Gastroesophageal sphincter (tissue), 4 donors: Measurements from ENCODE around the gene RNF11. TPM values are rescaled to one million over a fixed set of nuclear protein-coding genes. Genes with fewer than 3 reads are reported as not detected.

Source experiments
- ATAC-seq: fragments of 150-250 bp; one replicate; pipeline ENCODE4 v1.9.1; 2016; ENCODE audit warnings: mild to moderate bottlenecking, moderate library complexity
- H3K27ac ChIP-seq, 4 donors: fragments of 200-600 bp; sonication (generic) in 3 of 4; 1 replicate in 3 of 4; 2 replicates in 1 of 4; pipeline ENCODE4 v1.5.1; 2016 to 2019
- H3K27me3 ChIP-seq: fragments of 200-600 bp; sonication (generic); one replicate; pipeline ENCODE4 v1.5.1; 2019
- H3K36me3 ChIP-seq, 2 donors: fragments of 200-600 bp; sonication (generic); one replicate each; pipeline ENCODE4 v1.5.1; 2019; ENCODE audit warnings: control low read depth in 1 of 2
- H3K4me1 ChIP-seq, 3 donors: fragments of 200-600 bp; sonication (generic); 1 replicate in 2 of 3; 2 replicates in 1 of 3; pipeline ENCODE4 v1.5.1; 2016 to 2019; ENCODE audit warnings: control low read depth in 2 of 3
- H3K4me3 ChIP-seq, 2 donors: fragments of 200-600 bp; sonication (generic); one replicate each; pipeline ENCODE4 v1.5.1; 2019; ENCODE audit warnings: mild to moderate bottlenecking in 1 of 2, moderate library complexity in 1 of 2
- H3K9me3 ChIP-seq, 3 donors: fragments of 200-600 bp; sonication (generic); one replicate each; pipeline ENCODE4 v1.5.1; 2017 to 2019; ENCODE audit warnings: control low read depth in 2 of 3
- CTCF ChIP-seq, 4 experiments: fragments of 200-600 bp in 2 of 4; fragments of 450-650 bp in 2 of 4; sonication (generic) in 1 of 4; IDR thresholded peaks; one replicate each; pipeline ENCODE4 v1.5.1; 2017 to 2019; ENCODE audit warnings: antibody characterized with exemption in 4 of 4, mild to moderate bottlenecking in 2 of 4, moderate library complexity in 2 of 4
- EP300 ChIP-seq: sonication (generic); formaldehyde crosslinking; IDR thresholded peaks from one replicate; pipeline ENCODE4 v1.6.1; 2017; ENCODE audit warnings: antibody characterized with exemption, mild to moderate bottlenecking
- POLR2A ChIP-seq, 2 donors: fragments of 450-650 bp; IDR thresholded peaks; one replicate each; pipeline ENCODE4 v1.6.1; 2017; ENCODE audit warnings: antibody characterized with exemption in 2 of 2, mild to moderate bottlenecking in 2 of 2, moderate library complexity in 1 of 2
- POLR2AphosphoS5 ChIP-seq: sonication (generic); formaldehyde crosslinking; IDR thresholded peaks from one replicate; pipeline ENCODE4 v1.6.1; 2017; ENCODE audit warnings: antibody characterized with exemption
- WGBS, 2 donors: methylation state at CpG; one replicate each; pipeline ENCODE4 v1.1.5; 2018; ENCODE audit warnings: low coverage in 1 of 2; 5-methylcytosine and 5-hydroxymethylcytosine counted together
- total RNA-seq, 4 donors: library from RNA; depleted of rRNA; stranded (reverse); fragments of >200 nt; gene quantifications; one replicate each; pipeline ENCODE4 v1.1.0, GENCODE V29; 2016

The RNF11 gene
- total RNA-seq, 4 donors from 2014 or later, result 96.7 to 156 (median 118) TPM

DNA sequence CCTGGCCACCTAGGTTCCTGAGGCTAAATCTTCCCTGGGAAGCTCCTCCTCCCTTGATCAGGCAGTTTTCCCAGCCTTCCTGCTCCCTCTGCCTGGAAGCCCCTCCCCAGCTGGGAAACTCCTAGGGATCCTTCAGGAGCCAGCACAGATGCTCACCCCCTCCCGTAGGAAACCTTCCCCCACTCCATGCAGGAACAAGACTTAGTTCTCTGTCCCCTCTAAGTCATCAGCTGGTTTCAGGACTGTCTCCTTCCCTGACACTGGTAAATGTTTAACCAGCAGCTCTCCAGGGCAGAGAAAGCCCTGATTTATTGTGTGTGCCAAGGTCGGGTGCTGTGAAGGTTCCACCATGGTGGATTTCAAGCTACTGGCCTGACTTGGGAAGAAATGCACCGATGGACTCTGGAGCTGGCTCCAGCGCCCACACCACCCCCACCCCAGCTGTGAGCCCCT lies 69.3 kb downstream of the RNF11 start:
- no peaks in the 10 kb centered on the region for H3K9me3 ChIP-seq
- H3K4me3 ChIP-seq, result no peak overlapping the region
- ATAC-seq, result no peak
- WGBS, 2 donors, result 56% methylated on average over 1 of the region's 4 CpGs; no CpG with 5 or more reads in 1 of the 2 donors
- no peak overlapping the region for H3K27ac ChIP-seq
- H3K36me3 ChIP-seq, result no peaks in the 10 kb centered on the region
- H3K27me3 ChIP-seq, result peaks cover 10% of the 10 kb centered on the region
- H3K4me1 ChIP-seq, result no peaks in the 10 kb centered on the region
- TF ChIP-seq EP300, result no peak
- no peak for TF ChIP-seq CTCF (IDR thresholded peaks at IDR 0.05)
- no peak for TF ChIP-seq POLR2A (IDR thresholded peaks at IDR 0.05)
- TF ChIP-seq POLR2AphosphoS5, result no peak

- 78% methylated on average over 4 of the region's 5 CpGs; no CpG with 5 or more reads in 1 of the 2 donors for WGBS, 2 donors
- Histone ChIP-seq H3K27ac (no peak overlapping the region), H3K36me3 (no peaks in the 10 kb centered on the region), H3K9me3 (no peaks in the 10 kb centered on the region), H3K4me3 (no peak overlapping the region), H3K27me3 (peaks cover 6% of the 10 kb centered on the region), H3K4me1 (no peaks in the 10 kb centered on the region)
- ATAC-seq, result no peak
- TF ChIP-seq POLR2AphosphoS5 (no peak), CTCF (IDR thresholded peaks at IDR 0.05) (no peak), POLR2A (IDR thresholded peaks at IDR 0.05) (no peak), EP300 (no peak)
These were observed 70.9 kb downstream of the RNF11 start for GRCh38 chr1:51306950-51307349.

DNA sequence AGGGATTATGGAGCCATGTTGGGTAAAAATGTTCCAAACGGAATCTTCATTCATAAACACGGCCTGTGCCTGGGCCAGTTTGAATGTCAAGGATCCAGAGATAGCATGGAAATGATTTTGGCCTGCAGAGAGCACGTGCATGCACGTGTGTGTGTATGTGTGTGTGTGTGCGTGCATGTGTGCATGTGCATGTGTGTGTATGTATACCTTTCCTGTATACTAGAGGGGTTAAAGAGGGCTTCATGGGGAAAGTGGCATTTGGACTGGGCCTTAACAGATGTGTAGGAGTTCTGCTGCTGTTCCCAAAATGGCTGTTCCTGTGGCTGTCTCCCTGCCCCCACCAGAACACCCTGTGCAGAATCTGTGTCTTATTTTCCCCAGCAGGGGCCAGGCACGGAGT lies 72.6 kb downstream of the RNF11 start:
- H3K4me1 ChIP-seq, result peaks cover 0 to under 1% (median 0%) of the 10 kb centered on the region in 3 donors
- TF ChIP-seq POLR2AphosphoS5, result no peak
- no peak for TF ChIP-seq POLR2A (IDR thresholded peaks at IDR 0.05)
- ATAC-seq, result no peak
- no peaks in the 10 kb centered on the region for H3K27me3 ChIP-seq
- no peaks in the 10 kb centered on the region for H3K36me3 ChIP-seq
- 91 to 93% methylated on average over 5 of the region's 6 CpGs for WGBS, 2 donors
- no peak overlapping the region for H3K4me3 ChIP-seq
- no peak overlapping the region for H3K27ac ChIP-seq
- H3K9me3 ChIP-seq, result no peaks in the 10 kb centered on the region

DNA sequence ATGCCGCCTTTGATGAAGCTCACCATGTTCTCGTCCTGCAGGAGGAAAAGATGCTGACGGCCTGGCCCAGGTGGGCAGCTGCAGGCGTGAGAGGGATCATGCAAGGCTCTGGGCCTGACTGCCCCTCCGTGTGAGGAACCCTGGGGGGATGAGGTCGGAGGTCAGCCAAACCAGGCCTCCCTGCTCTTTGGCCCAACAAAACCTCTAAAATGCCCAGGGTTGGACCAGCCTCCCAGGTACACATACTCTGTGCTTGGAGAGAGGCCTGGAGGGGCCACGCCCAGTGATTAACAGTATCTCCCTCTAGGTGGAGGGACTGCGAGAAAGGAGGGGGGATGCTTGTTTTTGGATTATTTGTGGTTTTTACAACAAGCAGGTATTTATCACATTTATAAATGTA lies 73.2 kb downstream of the RNF11 start:
- H3K9me3 ChIP-seq, result no peaks in the 10 kb centered on the region
- WGBS, 2 donors, result 80% methylated on average over 1 of the region's 8 CpGs; no CpG with 5 or more reads in 1 of the 2 donors
- H3K27me3 ChIP-seq, result no peaks in the 10 kb centered on the region
- no peak overlapping the region for H3K27ac ChIP-seq
- H3K36me3 ChIP-seq, result no peaks in the 10 kb centered on the region
- H3K4me3 ChIP-seq, result no peak overlapping the region
- TF ChIP-seq CTCF (IDR thresholded peaks at IDR 0.05) (no peak), POLR2AphosphoS5 (no peak), EP300 (no peak), POLR2A (IDR thresholded peaks at IDR 0.05) (no peak)
- H3K4me1 ChIP-seq, result peaks cover 0 to 7% (median 0%) of the 10 kb centered on the region in 3 donors
- no peak for ATAC-seq

GRCh38 chr1:51310871-51311613 lies 75.0 kb downstream of the RNF11 start:
- TF ChIP-seq POLR2AphosphoS5, result no peak
- TF ChIP-seq EP300, result no peak
- TF ChIP-seq POLR2A (IDR thresholded peaks at IDR 0.05), result no peak
- TF ChIP-seq CTCF (IDR thresholded peaks at IDR 0.05), result no peak
- WGBS, 2 donors, result 60 to 62% methylated on average over 7 to 8 of the region's 15 CpGs
- Histone ChIP-seq H3K4me1 (peaks cover 0 to 10% (median 0%) of the 10 kb centered on the region in 3 donors), H3K9me3 (no peaks in the 10 kb centered on the region), H3K27me3 (no peaks in the 10 kb centered on the region), H3K36me3 (no peaks in the 10 kb centered on the region), H3K4me3 (no peak overlapping the region), H3K27ac (no peak overlapping the region)
- no peak for ATAC-seq
